Fibroblast of lung (primary cell): Measurements from ENCODE around the gene TMEM267. TPM values are rescaled to one million over a fixed set of nuclear protein-coding genes. Genes with fewer than 3 reads are reported as not detected.
"Not testable (repeated sequence)": the region's sequence is repeated elsewhere in the genome, so short reads cannot be mapped to it uniquely, and the experiment has no call there.

Experiments used
- DNase-seq, 2 donors: peaks; one replicate each; pipeline versions ENCODE4 v3.0.0 to v3.0.0-alpha.2; 2010; ENCODE audit warnings: low read depth in 2 of 2
- H2AFZ ChIP-seq: 2 replicates; pipeline ENCODE4 v1.5.1; 2012; ENCODE audit warnings: low read length, control low read depth, inconsistent platforms
- H3K27ac ChIP-seq: 2 replicates; pipeline ENCODE4 v1.5.1; 2011; ENCODE audit warnings: low read length, control low read depth; ENCODE audit not compliant: insufficient read depth
- H3K27me3 ChIP-seq: 2 replicates; pipeline ENCODE4 v1.5.1; 2011; ENCODE audit warnings: mild to moderate bottlenecking, low read length; ENCODE audit not compliant: control insufficient read depth, insufficient read depth
- H3K36me3 ChIP-seq: 2 replicates; pipeline ENCODE4 v1.5.1; 2011; ENCODE audit warnings: low read length; ENCODE audit not compliant: control insufficient read depth, insufficient read depth
- H3K4me1 ChIP-seq: 2 replicates; pipeline ENCODE4 v1.5.1; 2011; ENCODE audit warnings: low read length; ENCODE audit not compliant: control insufficient read depth, insufficient read depth; ENCODE audit errors: extremely low read depth
- H3K4me2 ChIP-seq: 2 replicates; pipeline ENCODE4 v1.5.1; 2011; ENCODE audit warnings: low read length, control low read depth; ENCODE audit not compliant: insufficient read depth; ENCODE audit errors: extremely low read depth
- H3K4me3 ChIP-seq, 4 experiments: fragments of 200-600 bp in 1 of 4; sonication (generic) in 1 of 4; replicated peaks in 1 of 4; 2 replicates each; pipeline ENCODE4 v1.5.1; 2011 to 2016; ENCODE audit warnings: low read length in 4 of 4, low read depth in 3 of 4, mild to moderate bottlenecking in 3 of 4, control low read depth in 2 of 4, inconsistent platforms in 1 of 4, mixed read lengths in 1 of 4; ENCODE audit not compliant: insufficient read depth in 1 of 4; ENCODE audit errors: control extremely low read depth in 1 of 4
- H3K79me2 ChIP-seq: 2 replicates; pipeline ENCODE4 v1.5.1; 2012; ENCODE audit warnings: mild to moderate bottlenecking, low read length, inconsistent platforms; ENCODE audit not compliant: control insufficient read depth, insufficient read depth
- H3K9ac ChIP-seq: 2 replicates; pipeline ENCODE4 v1.5.1; 2011; ENCODE audit warnings: mild to moderate bottlenecking, low read length, control low read depth; ENCODE audit not compliant: insufficient read depth
- H3K9me3 ChIP-seq: 2 replicates; pipeline ENCODE4 v1.5.1; 2012; ENCODE audit warnings: low read depth, low read length; ENCODE audit not compliant: control insufficient read depth, insufficient read depth
- H4K20me1 ChIP-seq: 2 replicates; pipeline ENCODE4 v1.5.1; 2011; ENCODE audit warnings: low read length; ENCODE audit not compliant: control insufficient read depth, insufficient read depth; ENCODE audit errors: extremely low read depth
- CTCF ChIP-seq, 2 donors: IDR thresholded peaks in 1 of 2; conservative IDR thresholded peaks in 1 of 2; 1 replicate in 1 of 2; 2 replicates in 1 of 2; pipeline ENCODE4 v1.5.1; 2011 to 2012; ENCODE audit warnings: low read length in 2 of 2, control low read depth in 1 of 2, inconsistent platforms in 1 of 2, low read depth in 1 of 2, mild to moderate bottlenecking in 1 of 2
- EZH2 ChIP-seq: IDR thresholded peaks from 2 replicates; pipeline ENCODE4 v1.5.1; 2012; ENCODE audit warnings: low read length, control low read depth, mild to moderate bottlenecking; ENCODE audit errors: missing control alignments
- polyA plus RNA-seq, 2 donors: library from polyadenylated mRNA; depleted of rRNA in 1 of 2; stranded (reverse) in 1 of 2; unstranded in 1 of 2; fragments of >200 nt; gene quantifications; 2 replicates each; pipeline ENCODE4 v1.2.1, GENCODE V29; 2011 to 2012; ENCODE audit warnings: missing spikeins in 1 of 2
- total RNA-seq: library from RNA; depleted of rRNA; stranded (reverse); fragments of >200 nt; gene quantifications from 2 replicates; pipeline ENCODE4 v1.2.1, GENCODE V29; 2014

Gene TMEM267
- total and polyA plus RNA-seq, 2 donors (not counting 1 experiment from before 2014, with no cell fraction given), result 21.2 to 24.3 TPM

DNA sequence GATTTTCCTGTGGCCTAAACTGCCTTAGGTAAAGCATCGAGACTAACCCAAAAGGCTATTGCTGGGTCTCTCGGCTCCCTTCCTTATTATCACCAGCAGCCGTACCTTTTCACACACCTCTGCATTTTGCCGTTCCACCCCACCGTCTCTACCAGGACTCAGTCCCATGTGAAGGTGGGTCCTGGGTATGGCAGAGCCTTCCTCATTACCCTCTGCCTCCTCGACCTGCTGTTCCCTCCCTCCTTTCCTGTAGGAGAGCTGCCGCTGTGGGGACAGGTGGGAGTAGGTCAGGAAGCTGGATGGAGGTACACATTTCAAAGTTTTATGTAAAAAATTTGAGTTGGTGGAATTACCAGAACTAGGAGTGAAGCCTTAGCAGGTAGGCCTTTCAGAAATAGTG is 73.3 kb downstream of the TMEM267 start:
- Histone ChIP-seq H3K27me3 (no peaks in the 10 kb centered on the region), H3K79me2 (no peaks in the 10 kb centered on the region), H3K36me3 (no peaks in the 10 kb centered on the region), H2AFZ (no peak overlapping the region), H3K4me1 (no peaks in the 10 kb centered on the region), H3K4me3 (no peak overlapping the region), H3K9ac (no peak overlapping the region), H3K9me3 (no peaks in the 10 kb centered on the region), H3K27ac (no peak overlapping the region), H3K4me2 (no peak overlapping the region), H4K20me1 (no peaks in the 10 kb centered on the region)
- DNase-seq, result no peak
- TF ChIP-seq CTCF (conservative IDR thresholded peaks at IDR 0.05 in 1 of 2, IDR thresholded peaks at IDR 0.05 in 1 of 2; ENCODE audit: low read depth in 1 of 2, low read length in 2 of 2), result no peak
- no peak for TF ChIP-seq EZH2

- H3K9ac ChIP-seq, result no peak overlapping the region
- no peaks in the 10 kb centered on the region for H3K4me1 ChIP-seq
- no peak overlapping the region for H3K27ac ChIP-seq
- no peaks in the 10 kb centered on the region for H3K79me2 ChIP-seq
- no peaks in the 10 kb centered on the region for H3K27me3 ChIP-seq
- H2AFZ ChIP-seq, result no peak overlapping the region
- H4K20me1 ChIP-seq, result no peaks in the 10 kb centered on the region
- no peak for DNase-seq
- H3K4me2 ChIP-seq, result no peak overlapping the region
- H3K9me3 ChIP-seq, result no peaks in the 10 kb centered on the region
- no peak overlapping the region for H3K4me3 ChIP-seq
- H3K36me3 ChIP-seq, result no peaks in the 10 kb centered on the region
- TF ChIP-seq EZH2, result no peak
- no peak for TF ChIP-seq CTCF (conservative IDR thresholded peaks at IDR 0.05 in 1 of 2, IDR thresholded peaks at IDR 0.05 in 1 of 2; ENCODE audit: low read depth in 1 of 2, low read length in 2 of 2)
These were observed 73.8 kb downstream of the TMEM267 start for GRCh38 chr5:43409809-43410271.

DNA sequence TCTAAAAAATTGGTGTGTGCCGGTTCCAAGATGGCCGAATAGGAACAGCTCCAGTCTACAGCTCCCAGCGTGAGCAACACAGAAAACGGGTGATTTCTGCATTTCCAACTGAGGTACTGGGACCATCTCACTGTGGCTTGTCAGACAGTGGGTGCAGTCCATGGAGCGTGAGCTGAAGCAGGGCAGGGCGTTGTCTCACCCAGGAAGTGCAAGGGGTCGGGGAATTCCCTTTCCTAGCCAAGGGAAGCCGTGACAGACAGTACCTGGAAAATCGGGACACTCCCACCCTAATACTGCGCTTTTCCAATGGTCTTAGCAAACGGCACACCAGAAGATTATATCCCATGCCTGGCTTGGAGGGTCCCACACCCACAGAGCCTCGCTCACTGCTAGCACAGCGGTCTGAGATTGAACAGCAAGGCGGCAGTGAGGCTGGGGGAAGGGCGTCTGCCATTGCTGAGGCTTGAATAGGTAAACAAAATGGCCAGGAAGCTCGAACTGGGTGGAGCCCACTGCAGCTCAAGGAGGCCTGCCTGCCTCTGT is 81.1 kb downstream of the TMEM267 start:
- H3K36me3 ChIP-seq, H3K27me3 ChIP-seq, H2AFZ ChIP-seq, H3K4me1 ChIP-seq, H3K4me3 ChIP-seq, H4K20me1 ChIP-seq, H3K9me3 ChIP-seq, H3K4me2 ChIP-seq, H3K27ac ChIP-seq, H3K79me2 ChIP-seq, DNase-seq, H3K9ac ChIP-seq: not testable (repeated sequence)
